Glutamatergic neuron (in vitro differentiated cells): Measurements from ENCODE around the gene TTC9B. TPM values are rescaled to one million over a fixed set of nuclear protein-coding genes. Genes with fewer than 3 reads are reported as not detected.
A peak's percentile ranks its signal among the peaks of the same experiment; 100 is the strongest.

Experiments used
- DNase-seq: peaks from one replicate; pipeline ENCODE4 v3.0.0; 2022
- H3K27ac Mint-ChIP-seq: one replicate; pipeline ENCODE4 v1.8.0; 2020; ENCODE audit warnings: mild to moderate bottlenecking, mixed read lengths, inconsistent platforms; ENCODE audit not compliant: unreplicated experiment
- H3K27me3 Mint-ChIP-seq: one replicate; pipeline ENCODE4 v1.8.0; 2020; ENCODE audit warnings: mild to moderate bottlenecking, moderate library complexity, mixed read lengths, inconsistent platforms; ENCODE audit not compliant: unreplicated experiment
- H3K36me3 Mint-ChIP-seq: one replicate; pipeline ENCODE4 v1.8.0; 2020; ENCODE audit warnings: mild to moderate bottlenecking, mixed read lengths, inconsistent platforms; ENCODE audit not compliant: unreplicated experiment
- H3K4me1 Mint-ChIP-seq: one replicate; pipeline ENCODE4 v1.8.0; 2020; ENCODE audit warnings: mild to moderate bottlenecking, low read depth, mixed read lengths, inconsistent platforms; ENCODE audit not compliant: unreplicated experiment
- H3K4me3 Mint-ChIP-seq: one replicate; pipeline ENCODE4 v1.8.0; 2020; ENCODE audit warnings: mild to moderate bottlenecking, mixed read lengths, inconsistent platforms; ENCODE audit not compliant: unreplicated experiment
- H3K9me3 Mint-ChIP-seq: one replicate; pipeline ENCODE4 v1.8.0; 2020; ENCODE audit warnings: mild to moderate bottlenecking, moderate library complexity, mixed read lengths, inconsistent platforms; ENCODE audit not compliant: unreplicated experiment
- CTCF ChIP-seq: fragments of 200-600 bp; sonication (generic); IDR thresholded peaks from one replicate; pipeline ENCODE4 v1.5.0; 2021; ENCODE audit not compliant: partially characterized antibody, unreplicated experiment
- total RNA-seq: library from RNA; stranded (reverse); fragmentation: NEBNext Ultra II Directional; extraction: Animal tissue kit (Norgen Biotek cat#: 25700); gene quantifications from one replicate; pipeline ENCODE4 v1.2.1, GENCODE V29; 2021; ENCODE audit not compliant: unreplicated experiment

Gene TTC9B
- total RNA-seq, 1 donor from 2014 or later = 19.5 TPM

GRCh38 chr19:40265763-40266099 lies 47.5 kb upstream of the TTC9B start:
- Mint-ChIP-seq H3K4me3 (no peak overlapping the region), H3K4me1 (peaks cover 25% of the 10 kb centered on the region), H3K27ac (peak overlapping the region; percentile 0), H3K36me3 (no peaks in the 10 kb centered on the region), H3K9me3 (peaks cover 2% of the 10 kb centered on the region), H3K27me3 (peaks cover 6% of the 10 kb centered on the region)
- no peak for DNase-seq
- no peak for TF ChIP-seq CTCF

DNA sequence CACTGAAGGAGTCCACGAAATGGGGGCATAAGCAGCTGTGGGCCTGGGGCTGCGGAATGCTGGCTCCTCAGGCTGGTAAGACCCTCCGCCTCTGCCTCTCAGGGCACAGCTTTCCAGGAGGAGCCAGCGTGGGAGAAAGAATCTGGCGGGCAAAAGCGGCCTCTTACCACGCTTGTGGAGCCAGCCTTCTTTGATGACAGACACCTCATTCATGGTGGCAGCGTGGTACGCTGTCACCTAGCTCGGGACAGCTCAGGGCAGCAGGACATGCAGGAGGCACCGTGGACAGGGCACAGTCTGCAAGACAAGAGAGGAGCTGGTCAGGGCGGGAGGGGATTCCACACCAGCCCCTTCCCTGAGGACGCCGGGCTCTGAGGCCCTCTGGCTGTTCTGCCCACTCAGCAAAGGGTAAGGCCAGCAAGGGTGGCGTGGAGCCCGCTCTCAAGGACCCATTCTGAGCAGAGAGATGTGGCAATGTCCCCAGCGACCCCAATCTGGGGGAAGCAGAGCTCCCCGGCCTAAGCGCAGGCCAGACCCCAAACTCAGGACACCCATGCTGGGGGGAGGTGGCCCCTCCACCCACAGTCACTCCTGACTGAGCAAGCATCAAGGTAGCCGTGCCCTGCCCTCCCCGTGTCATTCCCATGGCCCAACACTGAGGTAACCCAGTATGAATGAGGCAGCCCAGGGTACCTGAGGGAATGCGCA lies 47.0 kb upstream of the TTC9B start:
- DNase-seq = no peak
- TF ChIP-seq CTCF = no peak
- H3K9me3 Mint-ChIP-seq = peaks cover 2% of the 10 kb centered on the region
- peaks cover 21% of the 10 kb centered on the region for H3K4me1 Mint-ChIP-seq
- peak overlapping the region; percentile 0 for H3K27ac Mint-ChIP-seq
- no peak overlapping the region for H3K4me3 Mint-ChIP-seq
- peaks cover 6% of the 10 kb centered on the region for H3K27me3 Mint-ChIP-seq
- no peaks in the 10 kb centered on the region for H3K36me3 Mint-ChIP-seq

GRCh38 chr19:40264314-40265054 lies 46.3 kb upstream of the TTC9B start:
- peaks cover 14% of the 10 kb centered on the region for H3K4me1 Mint-ChIP-seq
- H3K4me3 Mint-ChIP-seq = no peak overlapping the region
- H3K27me3 Mint-ChIP-seq = peaks cover 6% of the 10 kb centered on the region
- TF ChIP-seq CTCF = no peak
- DNase-seq = no peak
- H3K9me3 Mint-ChIP-seq = peaks cover 2% of the 10 kb centered on the region
- H3K27ac Mint-ChIP-seq = peak overlapping the region; percentile 33
- H3K36me3 Mint-ChIP-seq = no peaks in the 10 kb centered on the region

DNA sequence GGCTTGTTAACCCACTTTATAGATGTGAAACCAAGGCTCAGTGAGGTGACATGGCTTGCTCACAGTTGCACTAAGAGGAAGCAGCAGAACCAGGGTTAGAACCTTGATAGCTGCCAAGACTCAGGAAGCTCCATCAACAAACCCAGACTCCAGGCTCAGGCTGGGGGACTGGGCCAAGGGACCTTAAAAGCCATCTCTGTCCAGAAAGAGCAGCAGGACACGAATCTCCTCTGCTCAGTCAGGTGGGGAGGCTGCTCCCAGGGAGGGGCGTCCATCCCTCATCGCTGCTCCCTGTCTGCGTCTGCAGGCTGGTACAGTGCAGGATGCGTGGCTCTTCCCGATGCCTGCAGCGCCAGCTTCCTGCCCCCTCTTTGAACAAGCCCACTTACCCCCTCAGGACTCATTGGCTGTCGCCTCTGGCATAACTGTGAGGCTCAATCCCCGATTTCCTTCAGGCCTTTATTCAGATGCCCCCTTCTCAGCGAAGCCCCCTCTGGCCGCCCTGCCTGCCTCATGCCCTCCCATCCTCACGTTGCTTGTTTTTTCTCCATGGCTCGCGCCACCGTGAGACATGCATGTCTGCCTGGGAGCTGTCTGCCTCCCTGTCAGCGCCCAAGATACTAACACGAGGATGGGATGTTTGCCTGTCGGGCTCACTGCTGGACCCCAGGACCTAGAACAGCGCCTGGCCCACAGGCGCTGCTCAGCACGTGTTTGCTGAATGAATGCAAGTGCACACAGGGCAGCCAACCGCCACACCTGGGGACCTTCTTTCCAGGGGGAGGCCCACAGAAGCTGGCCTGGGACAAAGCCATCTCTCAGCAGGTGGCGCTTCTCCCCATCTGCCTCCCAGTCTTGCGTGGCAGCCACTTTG lies 45.5 kb upstream of the TTC9B start:
- H3K4me3 Mint-ChIP-seq = no peak overlapping the region
- H3K36me3 Mint-ChIP-seq = no peaks in the 10 kb centered on the region
- DNase-seq = no peak
- H3K27ac Mint-ChIP-seq = no peak overlapping the region
- peaks cover 2% of the 10 kb centered on the region for H3K9me3 Mint-ChIP-seq
- peaks cover 6% of the 10 kb centered on the region for H3K27me3 Mint-ChIP-seq
- no peak for TF ChIP-seq CTCF
- H3K4me1 Mint-ChIP-seq = peaks cover 13% of the 10 kb centered on the region
